ENCODE measurements around the gene ZNF398.

DNA sequence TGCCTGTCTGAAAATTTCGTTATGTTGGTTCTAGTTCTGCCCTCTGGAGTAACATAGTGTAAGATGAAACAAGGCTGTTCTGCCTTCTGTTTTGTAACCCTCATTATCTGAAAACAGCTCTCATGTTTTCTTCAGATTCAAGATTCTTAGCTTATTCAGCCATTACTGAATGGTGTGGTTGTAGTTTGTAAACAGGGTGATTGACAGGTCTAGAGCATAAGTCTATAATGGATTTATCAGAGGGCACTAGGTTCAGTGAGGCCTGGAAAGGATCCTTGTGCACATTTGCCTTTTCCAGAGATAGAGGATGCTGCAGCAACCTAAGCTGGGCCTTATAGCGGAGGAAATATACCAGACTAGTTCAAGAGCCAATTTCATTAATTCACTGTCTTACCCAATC, 6.1 kb downstream of the ZNF398 start:
- no peak for TF ChIP-seq YY1 (IDR thresholded peaks at IDR 0.05; ENCODE audit: insufficient read depth, insufficient read length)
- no peak for TF ChIP-seq ZNF274 (IDR thresholded peaks at IDR 0.05; ENCODE audit: low read depth, low read length)
- TF ChIP-seq SUZ12 (IDR thresholded peaks at IDR 0.05; ENCODE audit: extremely low read depth, insufficient read depth, insufficient read length): no peak
